SW480 (cell line): ENCODE data around the gene HADHB.
"Not testable (repeated sequence)": the region's sequence is repeated elsewhere in the genome, so short reads cannot be mapped to it uniquely, and the experiment has no call there.

Source experiments
- DNase-seq: peaks from one replicate; pipeline ENCODE4 v3.0.0-alpha.2; 2016; ENCODE audit warnings: low spot score

Gene HADHB

GRCh38 chr2:26297061-26297460 is 52.3 kb downstream of the HADHB start:
- no peak for DNase-seq

GRCh38 chr2:26298286-26298637 is 53.5 kb downstream of the HADHB start:
- no peak for DNase-seq

- no peak for DNase-seq
Observed at GRCh38 chr2:26298638-26299393, 54.1 kb downstream of the HADHB start.

- peak; percentile 44 for DNase-seq
Observed at GRCh38 chr2:26299471-26300101, 54.8 kb downstream of the HADHB start.

- DNase-seq = no peak
Observed at GRCh38 chr2:26300234-26300925, 55.6 kb downstream of the HADHB start.

- no peak for DNase-seq
Observed at GRCh38 chr2:26302846-26303245, 58.1 kb downstream of the HADHB start.

GRCh38 chr2:26305094-26305493 is 60.4 kb downstream of the HADHB start:
- not testable (repeated sequence) for DNase-seq

GRCh38 chr2:26305540-26305939 is 60.8 kb downstream of the HADHB start:
- DNase-seq = no peak

GRCh38 chr2:26309921-26310320 is 65.2 kb downstream of the HADHB start:
- DNase-seq = no peak

GRCh38 chr2:26312471-26312870 is 67.7 kb downstream of the HADHB start:
- no peak for DNase-seq

GRCh38 chr2:26313446-26313845 is 68.7 kb downstream of the HADHB start:
- no peak for DNase-seq

- DNase-seq = no peak
Observed at GRCh38 chr2:26314243-26314642, 69.5 kb downstream of the HADHB start.

- no peak for DNase-seq
Observed at GRCh38 chr2:26316041-26316440, 71.3 kb downstream of the HADHB start.

- DNase-seq = no peak
Observed at GRCh38 chr2:26316845-26317244, 72.1 kb downstream of the HADHB start.

GRCh38 chr2:26317377-26318105 is 72.8 kb downstream of the HADHB start:
- DNase-seq = no peak

- DNase-seq = no peak
Observed at GRCh38 chr2:26318950-26319349, 74.2 kb downstream of the HADHB start.

- not testable (repeated sequence) for DNase-seq
Observed at GRCh38 chr2:26324479-26324878, 79.7 kb downstream of the HADHB start.

- no peak for DNase-seq
Observed at GRCh38 chr2:26324903-26325302, 80.2 kb downstream of the HADHB start.

GRCh38 chr2:26325851-26326250 is 81.1 kb downstream of the HADHB start:
- DNase-seq = no peak

GRCh38 chr2:26326514-26326913 is 81.8 kb downstream of the HADHB start:
- DNase-seq = no peak

- no peak for DNase-seq
Observed at GRCh38 chr2:26327291-26328272, 82.8 kb downstream of the HADHB start.
